Uterus (tissue), 2 donors: Measurements from ENCODE around the gene ZSWIM8.

Source experiments
- POLR2A ChIP-seq, 2 donors: fragments of 450-650 bp; IDR thresholded peaks; one replicate each; pipeline ENCODE4 v1.6.1; 2016; ENCODE audit warnings: antibody characterized with exemption in 2 of 2, mild to moderate bottlenecking in 1 of 2, moderate library complexity in 1 of 2
- TF ChIP-seq, protein P1 (sequence below), 4 experiments: fragments of 200-600 bp in 2 of 4; fragments of 450-650 bp in 2 of 4; sonication (generic) in 2 of 4; IDR thresholded peaks; one replicate each; pipeline ENCODE4 v1.5.1; 2016 to 2019; ENCODE audit warnings: antibody characterized with exemption in 4 of 4, mild to moderate bottlenecking in 2 of 4, moderate library complexity in 1 of 4

DNA sequence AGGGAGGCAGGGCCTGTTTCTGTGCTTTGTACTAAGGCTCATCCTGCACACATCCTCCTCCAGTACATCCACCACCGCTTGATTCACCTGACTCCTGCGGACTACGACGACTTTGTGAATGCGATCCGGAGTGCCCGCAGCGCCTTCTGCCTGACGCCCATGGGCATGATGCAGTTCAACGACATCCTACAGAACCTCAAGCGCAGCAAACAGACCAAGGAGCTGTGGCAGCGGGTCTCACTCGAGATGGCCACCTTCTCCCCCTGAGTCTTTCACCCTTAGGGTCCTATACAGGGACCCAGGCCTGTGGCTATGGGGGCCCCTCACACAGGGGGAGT lies 15.8 kb downstream of the ZSWIM8 start:
- TF ChIP-seq, protein P1, sequence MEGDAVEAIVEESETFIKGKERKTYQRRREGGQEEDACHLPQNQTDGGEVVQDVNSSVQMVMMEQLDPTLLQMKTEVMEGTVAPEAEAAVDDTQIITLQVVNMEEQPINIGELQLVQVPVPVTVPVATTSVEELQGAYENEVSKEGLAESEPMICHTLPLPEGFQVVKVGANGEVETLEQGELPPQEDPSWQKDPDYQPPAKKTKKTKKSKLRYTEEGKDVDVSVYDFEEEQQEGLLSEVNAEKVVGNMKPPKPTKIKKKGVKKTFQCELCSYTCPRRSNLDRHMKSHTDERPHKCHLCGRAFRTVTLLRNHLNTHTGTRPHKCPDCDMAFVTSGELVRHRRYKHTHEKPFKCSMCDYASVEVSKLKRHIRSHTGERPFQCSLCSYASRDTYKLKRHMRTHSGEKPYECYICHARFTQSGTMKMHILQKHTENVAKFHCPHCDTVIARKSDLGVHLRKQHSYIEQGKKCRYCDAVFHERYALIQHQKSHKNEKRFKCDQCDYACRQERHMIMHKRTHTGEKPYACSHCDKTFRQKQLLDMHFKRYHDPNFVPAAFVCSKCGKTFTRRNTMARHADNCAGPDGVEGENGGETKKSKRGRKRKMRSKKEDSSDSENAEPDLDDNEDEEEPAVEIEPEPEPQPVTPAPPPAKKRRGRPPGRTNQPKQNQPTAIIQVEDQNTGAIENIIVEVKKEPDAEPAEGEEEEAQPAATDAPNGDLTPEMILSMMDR (IDR thresholded peaks at IDR 0.05): no peak
- no peak for TF ChIP-seq POLR2A (IDR thresholded peaks at IDR 0.05)
